Ishikawa (cell line): Measurements from ENCODE around the gene VPS37B.

ENCODE experiments used
- CEBPB ChIP-seq: IDR thresholded peaks from 2 replicates; pipeline ENCODE4 v1.6.1; 2012
- CREB1 ChIP-seq: IDR thresholded peaks from 2 replicates; pipeline ENCODE4 v1.6.1; 2012; ENCODE audit warnings: low read depth
- EGR1 ChIP-seq: IDR thresholded peaks from 2 replicates; pipeline ENCODE4 v1.6.1; 2012
- EP300 ChIP-seq: IDR thresholded peaks from 2 replicates; pipeline ENCODE4 v1.6.1; 2012; ENCODE audit warnings: borderline replicate concordance
- FOXM1 ChIP-seq: IDR thresholded peaks from 2 replicates; pipeline ENCODE4 v1.6.1; 2012; ENCODE audit warnings: low read depth, borderline replicate concordance
- MAX ChIP-seq: IDR thresholded peaks from 2 replicates; pipeline ENCODE4 v1.6.1; 2012
- NFIC ChIP-seq: IDR thresholded peaks from 2 replicates; pipeline ENCODE4 v1.6.1; 2012
- RAD21 ChIP-seq: IDR thresholded peaks from 2 replicates; pipeline ENCODE4 v1.6.1; 2012; ENCODE audit warnings: low read depth
- REST ChIP-seq: IDR thresholded peaks from 2 replicates; pipeline ENCODE4 v1.6.1; 2012; ENCODE audit warnings: low read depth, mild to moderate bottlenecking
- TAF1 ChIP-seq: IDR thresholded peaks from 2 replicates; pipeline ENCODE4 v1.6.1; 2012; ENCODE audit warnings: low read depth, mild to moderate bottlenecking
- TCF12 ChIP-seq: IDR thresholded peaks from 2 replicates; pipeline ENCODE4 v1.6.1; 2012; ENCODE audit warnings: low read depth
- TEAD4 ChIP-seq: IDR thresholded peaks from 2 replicates; pipeline ENCODE4 v1.6.1; 2012
- USF1 ChIP-seq: IDR thresholded peaks from 2 replicates; pipeline ENCODE4 v1.6.1; 2012
- YY1 ChIP-seq: IDR thresholded peaks from 2 replicates; pipeline ENCODE4 v1.6.1; 2012; ENCODE audit warnings: low read depth
- ZBTB7A ChIP-seq: IDR thresholded peaks from 2 replicates; pipeline ENCODE4 v1.6.1; 2012; ENCODE audit warnings: low read depth

The VPS37B gene

GRCh38 chr12:122942637-122943036 is 46.7 kb upstream of the VPS37B start:
- TF ChIP-seq CEBPB: no peak
- no peak for TF ChIP-seq MAX
- TF ChIP-seq CREB1: no peak
- TF ChIP-seq NFIC: no peak
- TF ChIP-seq EGR1: no peak
- TF ChIP-seq TEAD4: no peak
- TF ChIP-seq TAF1: no peak
- no peak for TF ChIP-seq FOXM1
- TF ChIP-seq REST: no peak
- no peak for TF ChIP-seq ZBTB7A
- no peak for TF ChIP-seq EP300

DNA sequence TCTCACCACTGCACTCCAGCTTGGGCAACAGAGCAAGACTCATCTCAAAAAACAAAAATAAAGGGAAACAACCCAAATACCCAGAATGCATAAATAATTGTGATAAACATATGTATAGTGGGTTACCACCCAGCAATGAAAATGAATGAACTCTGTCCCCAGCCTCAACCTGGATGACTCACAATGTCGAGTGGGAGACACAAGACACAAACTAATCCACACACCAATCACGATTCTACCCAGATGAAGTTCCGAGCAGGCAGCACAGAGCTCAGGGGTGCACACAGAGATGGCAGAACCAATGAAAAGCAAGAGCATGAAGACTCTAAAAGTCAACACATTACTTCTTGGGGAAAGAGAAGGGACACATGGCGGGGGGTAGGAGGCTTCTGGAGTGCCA is 43.2 kb upstream of the VPS37B start:
- TF ChIP-seq RAD21 (no peak), EGR1 (no peak), ZBTB7A (no peak), REST (no peak), TCF12 (no peak), MAX (no peak), YY1 (no peak), CEBPB (no peak), NFIC (no peak), USF1 (no peak)

DNA sequence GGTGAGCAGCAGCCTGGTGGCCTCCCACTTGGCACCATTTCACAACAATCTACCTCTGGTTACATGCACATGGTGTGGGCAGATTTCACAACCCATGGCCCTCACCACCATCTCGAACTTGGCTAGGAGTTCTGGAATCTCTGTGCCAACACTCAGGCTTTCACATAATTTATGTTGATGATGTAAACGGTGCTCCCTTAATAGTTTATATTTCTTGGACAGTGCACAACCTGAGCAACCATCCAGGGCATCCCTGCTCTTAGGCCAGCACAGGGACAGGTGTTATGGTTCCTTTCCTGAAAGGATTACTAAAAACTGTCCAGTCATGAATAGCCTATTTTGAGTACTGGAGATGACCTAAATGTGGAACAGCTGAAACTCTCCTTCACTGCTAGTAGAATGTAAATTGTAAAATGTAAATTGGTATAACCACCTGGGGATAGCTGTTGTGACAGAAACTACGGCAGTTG is 41.7 kb upstream of the VPS37B start:
- TF ChIP-seq RAD21: no peak
- no peak for TF ChIP-seq EP300
- TF ChIP-seq YY1: no peak
- no peak for TF ChIP-seq REST
- no peak for TF ChIP-seq USF1
- TF ChIP-seq ZBTB7A: no peak
- TF ChIP-seq EGR1: no peak

- TF ChIP-seq CREB1: no peak
- no peak for TF ChIP-seq TAF1
- TF ChIP-seq TCF12: no peak
- no peak for TF ChIP-seq RAD21
- TF ChIP-seq EP300: no peak
- TF ChIP-seq TEAD4: no peak
- no peak for TF ChIP-seq FOXM1
- no peak for TF ChIP-seq EGR1
- no peak for TF ChIP-seq MAX
- no peak for TF ChIP-seq YY1
- TF ChIP-seq USF1: no peak
- no peak for TF ChIP-seq ZBTB7A
These were observed 39.4 kb upstream of the VPS37B start for GRCh38 chr12:122935318-122935717.
